Measurements from ENCODE around the gene E2F3. TPM values are rescaled to one million over a fixed set of nuclear protein-coding genes. Genes with fewer than 3 reads are reported as not detected.
A peak's percentile ranks its signal among the peaks of the same experiment; 100 is the strongest.

Gene E2F3
- total RNA-seq, 2 donors from 2014 or later: 38.2 TPM

DNA sequence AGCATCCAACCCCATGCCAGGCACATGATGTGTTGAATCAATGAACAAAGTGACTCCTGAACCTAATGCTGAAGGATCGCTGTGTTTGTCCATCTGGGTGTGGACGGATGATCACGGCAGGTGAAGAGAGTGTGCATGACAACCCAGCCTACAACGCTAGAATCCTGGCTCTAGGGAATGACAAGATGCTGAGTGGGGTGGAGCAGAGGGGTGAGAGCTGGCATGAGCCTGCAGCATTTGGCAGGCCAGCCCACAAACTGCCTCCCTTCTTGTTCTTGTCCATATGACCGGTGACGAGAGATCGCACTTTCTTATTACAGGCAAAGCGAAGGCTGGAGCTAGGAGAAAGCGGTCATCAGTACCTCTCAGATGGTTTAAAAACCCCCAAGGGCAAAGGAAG lies 77.8 kb downstream of the E2F3 start:
- no peak for DNase-seq
- peaks cover 57% of the 10 kb centered on the region for H3K36me3 Mint-ChIP-seq (ENCODE audit: low read depth)
- no peaks in the 10 kb centered on the region for H3K9me3 Mint-ChIP-seq
- H3K4me3 ChIP-seq (ENCODE audit: low read length): no peak overlapping the region
- no peaks in the 10 kb centered on the region for H3K4me1 ChIP-seq (ENCODE audit: control insufficient read depth, insufficient read depth, low read length)
- H3K4me3 Mint-ChIP-seq: no peak overlapping the region
- peaks cover 17% of the 10 kb centered on the region for H3K4me1 Mint-ChIP-seq
- H3K27ac Mint-ChIP-seq: peak overlapping the region; percentile 26
- no peak overlapping the region for H3K27ac ChIP-seq (ENCODE audit: low read depth, low read length)
- H3K36me3 ChIP-seq (ENCODE audit: control insufficient read depth, insufficient read depth, low read length): peaks cover 75% of the 10 kb centered on the region
- H3K27me3 ChIP-seq (ENCODE audit: control insufficient read depth, insufficient read depth, low read length, poor library complexity, severe bottlenecking): no peaks in the 10 kb centered on the region
- TF ChIP-seq, protein P1, sequence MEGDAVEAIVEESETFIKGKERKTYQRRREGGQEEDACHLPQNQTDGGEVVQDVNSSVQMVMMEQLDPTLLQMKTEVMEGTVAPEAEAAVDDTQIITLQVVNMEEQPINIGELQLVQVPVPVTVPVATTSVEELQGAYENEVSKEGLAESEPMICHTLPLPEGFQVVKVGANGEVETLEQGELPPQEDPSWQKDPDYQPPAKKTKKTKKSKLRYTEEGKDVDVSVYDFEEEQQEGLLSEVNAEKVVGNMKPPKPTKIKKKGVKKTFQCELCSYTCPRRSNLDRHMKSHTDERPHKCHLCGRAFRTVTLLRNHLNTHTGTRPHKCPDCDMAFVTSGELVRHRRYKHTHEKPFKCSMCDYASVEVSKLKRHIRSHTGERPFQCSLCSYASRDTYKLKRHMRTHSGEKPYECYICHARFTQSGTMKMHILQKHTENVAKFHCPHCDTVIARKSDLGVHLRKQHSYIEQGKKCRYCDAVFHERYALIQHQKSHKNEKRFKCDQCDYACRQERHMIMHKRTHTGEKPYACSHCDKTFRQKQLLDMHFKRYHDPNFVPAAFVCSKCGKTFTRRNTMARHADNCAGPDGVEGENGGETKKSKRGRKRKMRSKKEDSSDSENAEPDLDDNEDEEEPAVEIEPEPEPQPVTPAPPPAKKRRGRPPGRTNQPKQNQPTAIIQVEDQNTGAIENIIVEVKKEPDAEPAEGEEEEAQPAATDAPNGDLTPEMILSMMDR (conservative IDR thresholded peaks at IDR 0.05): no peak
- no peaks in the 10 kb centered on the region for H3K27me3 Mint-ChIP-seq (ENCODE audit: insufficient read depth)
- no peaks in the 10 kb centered on the region for H3K9me3 ChIP-seq (ENCODE audit: control insufficient read depth, low read length)
- WGBS, 2 experiments (ENCODE audit: insufficient coverage in 1 of 2, insufficient read length in 1 of 2): 98 to 99% methylated on average over 7 to 9 of the region's 9 CpGs
- no peak overlapping the region for H3K9ac ChIP-seq (ENCODE audit: extremely low read depth, low read length, poor library complexity, severe bottlenecking)

DNA sequence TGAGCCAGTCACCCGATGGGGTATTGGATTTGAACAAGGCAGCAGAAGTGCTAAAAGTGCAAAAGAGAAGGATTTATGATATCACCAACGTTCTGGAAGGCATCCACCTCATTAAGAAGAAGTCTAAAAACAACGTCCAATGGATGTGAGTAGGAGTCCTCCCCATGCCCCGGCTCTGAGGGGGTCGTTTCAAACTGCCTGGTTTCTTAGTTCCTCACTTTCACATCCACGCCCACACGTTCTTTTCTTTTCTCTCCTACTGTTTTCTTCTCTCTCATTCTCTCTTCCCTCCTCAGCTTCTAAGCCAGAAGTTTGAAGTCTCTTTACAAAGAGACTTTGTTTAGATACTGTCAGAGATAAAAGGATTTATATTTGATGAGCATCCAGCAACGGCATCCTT lies 79.6 kb downstream of the E2F3 start:
- Mint-ChIP-seq H3K27ac (peak overlapping the region; percentile 6), H3K36me3 (ENCODE audit: low read depth) (peaks cover 68% of the 10 kb centered on the region), H3K4me1 (peaks cover 17% of the 10 kb centered on the region), H3K9me3 (no peaks in the 10 kb centered on the region), H3K27me3 (ENCODE audit: insufficient read depth) (no peaks in the 10 kb centered on the region), H3K4me3 (no peak overlapping the region)
- no peak overlapping the region for H3K9ac ChIP-seq (ENCODE audit: extremely low read depth, low read length, poor library complexity, severe bottlenecking)
- no peaks in the 10 kb centered on the region for H3K9me3 ChIP-seq (ENCODE audit: control insufficient read depth, low read length)
- DNase-seq: no peak
- TF ChIP-seq, protein P1 (conservative IDR thresholded peaks at IDR 0.05): no peak
- H3K36me3 ChIP-seq (ENCODE audit: control insufficient read depth, insufficient read depth, low read length): peaks cover 83% of the 10 kb centered on the region
- no peak overlapping the region for H3K27ac ChIP-seq (ENCODE audit: low read depth, low read length)
- no peaks in the 10 kb centered on the region for H3K27me3 ChIP-seq (ENCODE audit: control insufficient read depth, insufficient read depth, low read length, poor library complexity, severe bottlenecking)
- 69 to 85% methylated on average over 5 to 8 of the region's 8 CpGs for WGBS, 2 experiments (ENCODE audit: insufficient coverage in 1 of 2, insufficient read length in 1 of 2)
- no peak overlapping the region for H3K4me3 ChIP-seq (ENCODE audit: low read length)
- H3K4me1 ChIP-seq (ENCODE audit: control insufficient read depth, insufficient read depth, low read length): no peaks in the 10 kb centered on the region

GRCh38 chr6:20483887-20484497 lies 82.3 kb downstream of the E2F3 start:
- H3K9ac ChIP-seq (ENCODE audit: extremely low read depth, low read length, poor library complexity, severe bottlenecking): no peak overlapping the region
- no peaks in the 10 kb centered on the region for H3K27me3 ChIP-seq (ENCODE audit: control insufficient read depth, insufficient read depth, low read length, poor library complexity, severe bottlenecking)
- Mint-ChIP-seq H3K27ac (no peak overlapping the region), H3K27me3 (ENCODE audit: insufficient read depth) (no peaks in the 10 kb centered on the region), H3K4me1 (peaks cover 17% of the 10 kb centered on the region), H3K4me3 (no peak overlapping the region), H3K36me3 (ENCODE audit: low read depth) (peaks cover 88% of the 10 kb centered on the region), H3K9me3 (no peaks in the 10 kb centered on the region)
- H3K36me3 ChIP-seq (ENCODE audit: control insufficient read depth, insufficient read depth, low read length): peaks cover 96% of the 10 kb centered on the region
- TF ChIP-seq, protein P1 (conservative IDR thresholded peaks at IDR 0.05): peak; percentile 46
- no peaks in the 10 kb centered on the region for H3K9me3 ChIP-seq (ENCODE audit: control insufficient read depth, low read length)
- peak; percentile 53 for DNase-seq
- WGBS, 2 experiments (ENCODE audit: insufficient coverage in 1 of 2, insufficient read length in 1 of 2): 77 to 87% methylated on average over 3 to 5 of the region's 5 CpGs
- H3K4me3 ChIP-seq (ENCODE audit: low read length): no peak overlapping the region
- peak overlapping the region; percentile 1 for H3K27ac ChIP-seq (ENCODE audit: low read depth, low read length)
- H3K4me1 ChIP-seq (ENCODE audit: control insufficient read depth, insufficient read depth, low read length): no peaks in the 10 kb centered on the region
